Measurements from ENCODE around the gene PRAF2.

- TF ChIP-seq POLR2AphosphoS5 (IDR thresholded peaks at IDR 0.05; ENCODE audit: low read depth, low read length) (no peak), POLR2A (IDR thresholded peaks at IDR 0.05; ENCODE audit: low read depth, low read length) (no peak), TAF1 (IDR thresholded peaks at IDR 0.05; ENCODE audit: borderline replicate concordance, low read depth, low read length) (no peak)
These were observed 7.1 kb downstream of the PRAF2 start for GRCh38 chrX:49066690-49067089.
